Measurements from ENCODE around the gene GAGE12J. TPM values are rescaled to one million over a fixed set of nuclear protein-coding genes. Genes with fewer than 3 reads are reported as not detected.

The GAGE12J gene
- total RNA-seq, result not detected

DNA sequence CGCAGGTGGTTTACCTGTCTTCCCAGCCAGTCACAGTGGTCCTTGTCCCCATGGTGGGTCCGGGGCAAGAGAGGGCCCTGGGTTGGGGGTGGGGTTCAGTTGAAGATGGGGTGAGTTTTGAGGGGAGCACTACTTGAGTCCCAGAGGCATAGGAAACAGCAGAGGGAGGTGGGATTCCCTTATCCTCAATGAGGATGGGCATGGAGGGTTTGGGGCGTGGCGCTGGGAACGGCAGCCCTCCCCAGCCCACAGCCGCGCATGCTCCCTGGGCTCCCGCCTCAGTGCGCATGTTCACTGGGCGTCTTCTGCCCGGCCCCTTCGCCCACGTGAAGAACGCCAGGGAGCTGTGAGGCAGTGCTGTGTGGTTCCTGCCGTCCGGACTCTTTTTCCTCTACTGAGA lies at the start of gene GAGE12J:
GAGE12J (plus strand) TSS at position 301 of the 400 bp plus-strand sequence. CDS start 1,157 bp downstream, outside the sequence.

DNA sequence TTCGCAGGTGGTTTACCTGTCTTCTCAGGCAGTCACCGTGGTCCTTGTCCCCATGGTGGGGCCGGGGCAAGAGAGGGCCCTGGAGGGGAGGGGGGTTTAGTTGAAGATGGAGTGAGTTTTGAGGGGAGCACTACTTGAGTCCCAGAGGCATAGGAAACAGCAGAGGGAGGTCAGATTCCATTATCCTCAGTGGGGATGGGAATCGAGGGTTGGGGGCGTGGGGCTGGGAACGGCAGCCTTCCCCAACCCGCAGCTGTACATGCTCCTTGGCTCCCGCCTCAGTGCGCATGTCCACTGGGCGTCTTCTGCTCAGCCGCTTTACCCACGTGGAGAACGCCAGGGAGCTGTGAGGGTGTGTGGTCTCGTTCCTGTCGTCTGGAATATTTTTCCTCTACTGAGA lies 18.5 kb upstream of the GAGE12J start, which contains the start of gene GAGE10:
GAGE10 (plus strand) TSS at position 301 of the 400 bp plus-strand sequence. CDS start 1,214 bp downstream, outside the sequence.

GRCh38 chrX:49331282-49331681 lies 9.4 kb downstream of the GAGE12J start, which contains the start of gene GAGE13:
Gene GAGE13, plus strand, starts transcription at chrX:49331582. Its CDS starts 1,156 bp downstream, at chrX:49332738.

Other genes with a start within 250 kb of the GAGE12J start
- 8.6 TPM for gene PRAF2, start 248.0 kb upstream of the GAGE12J start, total RNA-seq
- gene WDR45, start 242.2 kb upstream of the GAGE12J start, total RNA-seq, result 41.8 TPM
- 26.9 TPM for gene GPKOW, start 198.3 kb upstream of the GAGE12J start, total RNA-seq
- 6.5 TPM for gene MAGIX, start 159.3 kb upstream of the GAGE12J start, total RNA-seq
- gene PLP2, start 150.1 kb upstream of the GAGE12J start, total RNA-seq, result 3.4 TPM
- 6.6 TPM for gene PRICKLE3, start 135.7 kb upstream of the GAGE12J start, total RNA-seq
- gene SYP, start 121.8 kb upstream of the GAGE12J start, total RNA-seq, result 152 TPM
- gene CACNA1F, start 88.7 kb upstream of the GAGE12J start, total RNA-seq, result 27.9 TPM
- gene CCDC22, start 86.6 kb upstream of the GAGE12J start, total RNA-seq, result 11.6 TPM
- gene FOXP3, start 57.3 kb upstream of the GAGE12J start, total RNA-seq, result not detected
- gene PPP1R3F, start 52.2 kb upstream of the GAGE12J start, total RNA-seq, result 9.8 TPM
- gene GAGE10, start 18.4 kb upstream of the GAGE12J start, total RNA-seq, result not detected
- not detected for gene GAGE13, start 9.5 kb downstream of the GAGE12J start, total RNA-seq
- gene GAGE12C, start 210.1 kb downstream of the GAGE12J start, total RNA-seq, result not detected
- not detected for gene GAGE12D, start 219.7 kb downstream of the GAGE12J start, total RNA-seq
- not detected for gene GAGE12E, start 229.3 kb downstream of the GAGE12J start, total RNA-seq
- not detected for gene GAGE12F, start 238.8 kb downstream of the GAGE12J start, total RNA-seq
- gene GAGE12G, start 248.4 kb downstream of the GAGE12J start, total RNA-seq, result not detected

All from camera-type eye (tissue), 1 donor.